Retinal pigment epithelial cell (primary cell): ENCODE data around the gene B4GALT2.

ENCODE experiments used
- DNase-seq: peaks from one replicate; pipeline ENCODE4 v3.0.0-alpha.2; 2010; ENCODE audit warnings: low read depth
- H3K4me3 ChIP-seq: 2 replicates; pipeline ENCODE4 v1.5.1; 2011; ENCODE audit warnings: mild to moderate bottlenecking, low read length, control low read depth, moderate library complexity
- TF ChIP-seq, protein P1 (sequence below): conservative IDR thresholded peaks from 2 replicates; pipeline ENCODE4 v1.5.1; 2011; ENCODE audit warnings: low read depth, low read length, control low read depth, inconsistent platforms

Gene B4GALT2

DNA sequence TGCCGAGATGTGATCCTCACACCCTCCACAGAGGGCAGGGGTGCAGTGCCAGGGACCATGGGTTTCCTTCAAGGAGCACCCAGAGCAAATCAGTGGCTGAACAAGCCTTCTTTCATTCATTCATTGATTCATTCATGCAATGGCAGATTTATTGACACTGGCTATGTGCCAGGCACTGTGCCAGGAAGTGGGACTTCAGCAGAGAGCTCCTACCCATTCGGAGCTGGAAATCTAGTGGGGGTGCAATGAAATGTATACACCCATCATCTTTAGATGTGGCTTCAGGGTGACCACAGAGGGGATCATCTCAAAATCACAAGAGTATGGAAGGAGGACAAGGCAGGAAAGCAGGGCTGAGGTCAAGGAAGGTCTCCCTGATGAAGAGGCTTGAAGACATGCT lies 33.4 kb downstream of the B4GALT2 start:
- DNase-seq, result no peak
- no peak overlapping the region for H3K4me3 ChIP-seq
- TF ChIP-seq, protein P1, sequence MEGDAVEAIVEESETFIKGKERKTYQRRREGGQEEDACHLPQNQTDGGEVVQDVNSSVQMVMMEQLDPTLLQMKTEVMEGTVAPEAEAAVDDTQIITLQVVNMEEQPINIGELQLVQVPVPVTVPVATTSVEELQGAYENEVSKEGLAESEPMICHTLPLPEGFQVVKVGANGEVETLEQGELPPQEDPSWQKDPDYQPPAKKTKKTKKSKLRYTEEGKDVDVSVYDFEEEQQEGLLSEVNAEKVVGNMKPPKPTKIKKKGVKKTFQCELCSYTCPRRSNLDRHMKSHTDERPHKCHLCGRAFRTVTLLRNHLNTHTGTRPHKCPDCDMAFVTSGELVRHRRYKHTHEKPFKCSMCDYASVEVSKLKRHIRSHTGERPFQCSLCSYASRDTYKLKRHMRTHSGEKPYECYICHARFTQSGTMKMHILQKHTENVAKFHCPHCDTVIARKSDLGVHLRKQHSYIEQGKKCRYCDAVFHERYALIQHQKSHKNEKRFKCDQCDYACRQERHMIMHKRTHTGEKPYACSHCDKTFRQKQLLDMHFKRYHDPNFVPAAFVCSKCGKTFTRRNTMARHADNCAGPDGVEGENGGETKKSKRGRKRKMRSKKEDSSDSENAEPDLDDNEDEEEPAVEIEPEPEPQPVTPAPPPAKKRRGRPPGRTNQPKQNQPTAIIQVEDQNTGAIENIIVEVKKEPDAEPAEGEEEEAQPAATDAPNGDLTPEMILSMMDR, result no peak

DNA sequence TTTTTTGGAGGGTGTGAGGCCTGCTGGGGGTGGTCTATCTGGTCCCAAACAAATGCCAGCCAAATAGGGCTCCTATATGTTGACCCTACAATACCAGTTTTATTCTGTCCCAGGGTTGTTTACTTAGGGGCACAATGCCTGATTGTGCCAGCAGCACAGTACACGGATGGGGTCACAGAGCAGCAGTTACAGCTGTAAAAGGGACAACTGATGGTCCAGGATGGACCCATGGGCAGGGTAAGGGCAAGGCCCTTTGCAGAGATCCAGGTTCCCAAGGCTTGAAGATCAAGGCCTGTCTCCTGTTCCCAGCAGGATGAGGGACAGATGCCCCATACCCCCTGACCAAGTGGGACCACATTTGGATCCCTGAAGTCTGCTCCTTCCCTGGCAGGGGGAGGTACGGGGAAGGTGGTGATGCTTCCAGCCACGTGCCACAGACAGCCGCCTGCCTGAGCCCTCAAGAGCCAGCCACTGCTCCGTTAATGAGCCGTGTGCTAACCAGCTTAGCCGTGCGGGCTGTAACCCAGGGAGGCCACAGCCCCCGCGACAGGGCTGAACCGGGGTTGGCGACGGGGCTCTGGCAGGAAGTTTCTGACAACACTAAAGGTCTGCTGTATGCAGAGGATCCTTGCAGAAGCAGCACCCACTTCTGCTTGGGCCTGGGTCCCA lies 34.1 kb downstream of the B4GALT2 start:
- peak; percentile 54 for DNase-seq
- TF ChIP-seq, protein P1, result no peak
- no peak overlapping the region for H3K4me3 ChIP-seq

DNA sequence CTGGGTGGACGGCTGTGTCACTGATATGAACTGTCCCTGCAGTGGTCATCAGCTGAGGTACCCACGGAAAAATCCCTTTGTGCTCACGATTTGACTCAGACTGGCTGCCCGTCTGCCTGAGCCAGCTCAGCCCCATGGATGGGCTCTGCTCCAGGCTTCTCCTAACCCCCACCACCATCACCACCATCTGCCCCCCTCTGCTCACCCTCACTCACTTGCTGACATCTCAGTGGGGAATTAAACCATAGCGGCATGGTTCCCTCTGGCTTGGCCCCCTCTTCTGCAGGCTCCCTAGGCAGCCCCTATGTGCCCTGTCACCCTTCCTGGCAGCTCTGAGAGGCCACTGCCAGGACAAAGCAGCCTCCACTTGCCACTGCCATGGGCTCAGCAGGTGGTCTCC lies 34.9 kb downstream of the B4GALT2 start:
- TF ChIP-seq, protein P1, result no peak
- H3K4me3 ChIP-seq, result no peak overlapping the region
- no peak for DNase-seq

DNA sequence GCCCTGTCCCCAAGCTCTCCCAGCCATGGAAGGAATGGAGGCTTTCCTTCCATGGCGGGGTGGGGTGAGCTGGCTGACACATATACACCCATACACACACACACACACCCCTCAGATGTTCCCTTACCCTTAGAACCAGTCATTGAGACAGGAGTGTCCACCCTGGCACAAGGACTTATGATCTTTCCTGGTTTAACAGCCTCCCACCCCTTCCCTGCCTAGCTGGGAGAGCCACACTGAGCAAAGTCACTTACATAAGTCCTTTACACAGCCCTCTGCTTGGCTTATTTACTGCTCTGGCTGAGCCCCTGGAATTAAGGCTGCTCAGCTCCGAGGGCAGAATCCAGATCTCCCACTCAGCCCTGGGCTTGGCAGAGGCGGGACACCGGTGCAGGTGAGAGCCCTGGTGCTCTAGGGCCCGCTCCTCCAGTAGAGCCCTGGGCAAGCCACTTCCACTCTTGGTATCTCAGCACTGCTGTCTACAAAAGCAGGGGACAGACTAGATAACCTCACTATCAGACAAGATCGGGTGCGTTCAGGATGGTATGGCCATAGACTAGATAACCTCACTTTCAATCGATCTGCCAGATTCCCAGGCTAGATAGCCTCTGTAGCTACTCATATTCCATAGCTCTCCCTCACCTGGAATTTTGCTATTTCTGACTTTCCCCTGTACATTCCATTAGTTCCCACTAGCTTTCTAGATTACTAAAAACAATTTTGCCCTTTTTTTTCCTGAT lies 35.5 kb downstream of the B4GALT2 start:
- H3K4me3 ChIP-seq, result no peak overlapping the region
- DNase-seq, result no peak
- TF ChIP-seq, protein P1, result no peak

DNA sequence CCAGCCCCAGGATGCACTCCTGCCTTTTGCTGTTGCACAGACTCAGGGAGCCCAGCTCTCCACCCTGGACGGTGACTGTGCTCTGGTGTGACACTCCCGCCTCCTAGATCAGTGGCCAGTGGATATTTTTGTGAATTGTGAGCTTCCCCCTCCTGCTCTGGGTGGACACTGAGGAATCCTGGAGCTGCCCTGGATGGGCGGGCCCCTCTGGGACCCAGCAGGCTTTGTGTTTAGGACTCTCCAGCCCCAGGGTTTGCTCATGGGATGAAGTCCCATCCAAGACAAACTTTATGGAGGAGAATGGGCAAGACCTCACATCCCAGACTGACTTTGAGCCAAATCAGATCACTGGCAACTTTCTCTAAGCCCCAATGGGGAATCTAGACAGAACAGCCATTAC lies 36.2 kb downstream of the B4GALT2 start:
- no peak for DNase-seq
- TF ChIP-seq, protein P1, result no peak
- no peak overlapping the region for H3K4me3 ChIP-seq

DNA sequence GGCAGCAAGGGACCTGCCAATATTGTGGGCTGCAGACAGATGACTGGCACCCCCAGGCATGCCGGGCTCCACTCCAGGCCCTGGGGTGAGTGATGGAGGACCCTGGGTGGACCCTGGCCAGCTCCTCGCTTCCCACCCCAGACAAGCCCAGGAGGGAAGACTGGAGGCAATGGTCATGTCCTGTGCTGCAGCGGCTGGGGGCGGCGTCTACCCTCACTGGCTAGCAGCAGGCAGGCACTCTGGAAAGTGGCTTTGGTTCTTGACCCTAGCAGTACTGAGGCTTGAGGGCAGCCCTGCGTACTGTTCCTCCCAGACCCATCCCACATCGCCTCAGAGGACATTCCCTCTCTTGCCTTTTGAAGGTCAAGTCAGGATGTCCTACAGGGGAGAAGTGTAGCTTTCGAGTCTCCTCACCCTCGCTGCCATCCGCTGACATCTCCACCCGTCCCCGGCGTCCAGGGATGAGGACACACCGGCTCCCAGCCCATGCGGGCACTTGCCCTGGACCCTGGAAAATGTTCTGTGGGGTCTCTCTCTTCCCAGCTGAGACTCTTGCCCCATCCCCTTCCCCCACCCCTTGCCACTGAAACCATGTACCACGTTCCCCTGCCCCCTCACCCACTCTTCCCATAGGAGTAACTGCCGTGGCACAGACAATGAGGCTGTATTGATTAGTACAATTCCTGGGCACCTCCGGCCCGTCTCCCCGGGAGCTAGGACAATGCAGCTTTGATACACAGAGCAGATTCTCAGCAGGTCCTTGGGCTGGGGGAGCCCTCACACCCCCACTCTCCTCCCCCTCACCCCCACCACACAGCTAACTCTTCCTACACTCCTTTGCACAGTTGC lies 37.3 kb downstream of the B4GALT2 start:
- TF ChIP-seq, protein P1, result no peak
- no peak for DNase-seq
- H3K4me3 ChIP-seq, result no peak overlapping the region
